ENCODE measurements around the gene RNU6-8. TPM values are rescaled to one million over a fixed set of nuclear protein-coding genes. Genes with fewer than 3 reads are reported as not detected.

RNU6-8 gene
- total RNA-seq, 2 experiments from 2014 or later = not detected

- Mint-ChIP-seq H3K27ac (peak overlapping the region; percentile 99), H3K4me3 (peak overlapping the region; percentile 90), H3K4me1 (peaks cover 34% of the 10 kb centered on the region), H3K36me3 (peaks cover 1% of the 10 kb centered on the region), H3K9me3 (no peaks in the 10 kb centered on the region), H3K27me3 (peaks cover 6% of the 10 kb centered on the region)
- POLR2A ChIA-PET = interaction anchor here (1.4 kb wide), 1 partner anchor 125 kb away, joined by 3 read pairs; no protein-coding TSS in a partner anchor
- DNase-seq (peak; percentile 79), ATAC-seq (ENCODE audit: low read depth) (peak; percentile 55)
Measured at GRCh38 chr14:32201193-32201815, 1.8 kb downstream of the RNU6-8 start.

GRCh38 chr14:32200368-32201192 lies 2.5 kb downstream of the RNU6-8 start:
- POLR2A ChIA-PET = no interaction called here
- ATAC-seq (ENCODE audit: low read depth) = no peak
- H3K27ac Mint-ChIP-seq = peak overlapping the region; percentile 99
- H3K36me3 Mint-ChIP-seq = peaks cover 1% of the 10 kb centered on the region
- H3K4me3 Mint-ChIP-seq = peak overlapping the region; percentile 90
- H3K27me3 Mint-ChIP-seq = peaks cover 10% of the 10 kb centered on the region
- no peaks in the 10 kb centered on the region for H3K9me3 Mint-ChIP-seq
- no peak for DNase-seq
- peaks cover 28% of the 10 kb centered on the region for H3K4me1 Mint-ChIP-seq

GRCh38 chr14:32197919-32198318 lies 5.2 kb downstream of the RNU6-8 start:
- Mint-ChIP-seq H3K4me1 (peaks cover 14% of the 10 kb centered on the region), H3K36me3 (no peaks in the 10 kb centered on the region), H3K27ac (no peak overlapping the region), H3K9me3 (no peaks in the 10 kb centered on the region), H3K4me3 (no peak overlapping the region), H3K27me3 (peaks cover 13% of the 10 kb centered on the region)
- ATAC-seq (ENCODE audit: low read depth) (no peak), DNase-seq (no peak)
- POLR2A ChIA-PET = interaction anchor here (1.2 kb wide), 1 partner anchor 120 kb away, joined by 4 read pairs; no protein-coding TSS in a partner anchor

- ATAC-seq (ENCODE audit: low read depth) (no peak), DNase-seq (no peak)
- no peak overlapping the region for H3K4me3 Mint-ChIP-seq
- H3K27ac Mint-ChIP-seq = no peak overlapping the region
- no peaks in the 10 kb centered on the region for H3K36me3 Mint-ChIP-seq
- peaks cover 2% of the 10 kb centered on the region for H3K4me1 Mint-ChIP-seq
- no peaks in the 10 kb centered on the region for H3K9me3 Mint-ChIP-seq
- H3K27me3 Mint-ChIP-seq = peaks cover 17% of the 10 kb centered on the region
- POLR2A ChIA-PET = no interaction called here
Measured at GRCh38 chr14:32195636-32196035, 7.4 kb downstream of the RNU6-8 start.

GRCh38 chr14:32193532-32193931 lies 9.5 kb downstream of the RNU6-8 start:
- POLR2A ChIA-PET = no interaction called here
- H3K4me1 Mint-ChIP-seq = peaks cover 2% of the 10 kb centered on the region
- ATAC-seq (ENCODE audit: low read depth) = no peak
- peaks cover 17% of the 10 kb centered on the region for H3K27me3 Mint-ChIP-seq
- no peak overlapping the region for H3K27ac Mint-ChIP-seq
- H3K36me3 Mint-ChIP-seq = no peaks in the 10 kb centered on the region
- no peak overlapping the region for H3K4me3 Mint-ChIP-seq
- no peak for DNase-seq
- no peaks in the 10 kb centered on the region for H3K9me3 Mint-ChIP-seq

- no peak for ATAC-seq (ENCODE audit: low read depth)
- Mint-ChIP-seq H3K4me1 (peaks cover 2% of the 10 kb centered on the region), H3K4me3 (no peak overlapping the region), H3K9me3 (no peaks in the 10 kb centered on the region), H3K27me3 (peaks cover 17% of the 10 kb centered on the region), H3K27ac (no peak overlapping the region), H3K36me3 (no peaks in the 10 kb centered on the region)
- POLR2A ChIA-PET = no interaction called here
- DNase-seq = no peak
Measured at GRCh38 chr14:32192712-32193373, 10.2 kb downstream of the RNU6-8 start.

GRCh38 chr14:32190673-32191072 lies 12.4 kb downstream of the RNU6-8 start:
- POLR2A ChIA-PET = no interaction called here
- DNase-seq (no peak), ATAC-seq (ENCODE audit: low read depth) (no peak)
- Mint-ChIP-seq H3K27ac (no peak overlapping the region), H3K4me1 (peaks cover 6% of the 10 kb centered on the region), H3K27me3 (peaks cover 10% of the 10 kb centered on the region), H3K36me3 (no peaks in the 10 kb centered on the region), H3K9me3 (no peaks in the 10 kb centered on the region), H3K4me3 (no peak overlapping the region)

GRCh38 chr14:32189811-32190210 lies 13.3 kb downstream of the RNU6-8 start:
- peaks cover 6% of the 10 kb centered on the region for H3K4me1 Mint-ChIP-seq
- peak overlapping the region; percentile 31 for H3K4me3 Mint-ChIP-seq
- DNase-seq (no peak), ATAC-seq (ENCODE audit: low read depth) (no peak)
- H3K9me3 Mint-ChIP-seq = peaks cover 4% of the 10 kb centered on the region
- POLR2A ChIA-PET = no interaction called here
- peaks cover 4% of the 10 kb centered on the region for H3K27me3 Mint-ChIP-seq
- peaks cover 3% of the 10 kb centered on the region for H3K36me3 Mint-ChIP-seq
- H3K27ac Mint-ChIP-seq = no peak overlapping the region

GRCh38 chr14:32186248-32186647 lies 16.8 kb downstream of the RNU6-8 start:
- H3K36me3 Mint-ChIP-seq = peaks cover 5% of the 10 kb centered on the region
- H3K27me3 Mint-ChIP-seq = peaks cover 5% of the 10 kb centered on the region
- H3K27ac Mint-ChIP-seq = peak overlapping the region; percentile 6
- peaks cover 6% of the 10 kb centered on the region for H3K9me3 Mint-ChIP-seq
- POLR2A ChIA-PET = no interaction called here
- DNase-seq = no peak
- H3K4me3 Mint-ChIP-seq = no peak overlapping the region
- H3K4me1 Mint-ChIP-seq = peaks cover 8% of the 10 kb centered on the region
- no peak for ATAC-seq (ENCODE audit: low read depth)

GRCh38 chr14:32185097-32185496 lies 18.0 kb downstream of the RNU6-8 start:
- Mint-ChIP-seq H3K27me3 (peaks cover 10% of the 10 kb centered on the region), H3K9me3 (peaks cover 8% of the 10 kb centered on the region), H3K4me3 (no peak overlapping the region), H3K36me3 (peaks cover 5% of the 10 kb centered on the region), H3K27ac (no peak overlapping the region), H3K4me1 (peaks cover 8% of the 10 kb centered on the region)
- POLR2A ChIA-PET = no interaction called here
- DNase-seq (no peak), ATAC-seq (ENCODE audit: low read depth) (no peak)

GRCh38 chr14:32183151-32184058 lies 19.7 kb downstream of the RNU6-8 start:
- H3K4me1 Mint-ChIP-seq = peaks cover 6% of the 10 kb centered on the region
- POLR2A ChIA-PET = no interaction called here
- no peak overlapping the region for H3K27ac Mint-ChIP-seq
- ATAC-seq (ENCODE audit: low read depth) (no peak), DNase-seq (no peak)
- peaks cover 7% of the 10 kb centered on the region for H3K36me3 Mint-ChIP-seq
- H3K4me3 Mint-ChIP-seq = no peak overlapping the region
- peaks cover 12% of the 10 kb centered on the region for H3K27me3 Mint-ChIP-seq
- H3K9me3 Mint-ChIP-seq = peaks cover 8% of the 10 kb centered on the region

- POLR2A ChIA-PET = no interaction called here
- peaks cover 7% of the 10 kb centered on the region for H3K4me1 Mint-ChIP-seq
- DNase-seq = no peak
- H3K27me3 Mint-ChIP-seq = peaks cover 6% of the 10 kb centered on the region
- no peak for ATAC-seq (ENCODE audit: low read depth)
- no peak overlapping the region for H3K4me3 Mint-ChIP-seq
- H3K36me3 Mint-ChIP-seq = no peaks in the 10 kb centered on the region
- no peak overlapping the region for H3K27ac Mint-ChIP-seq
- peaks cover 1% of the 10 kb centered on the region for H3K9me3 Mint-ChIP-seq
Measured at GRCh38 chr14:32171469-32171868, 31.6 kb downstream of the RNU6-8 start.

- POLR2A ChIA-PET = no interaction called here
- no peak overlapping the region for H3K27ac Mint-ChIP-seq
- H3K4me1 Mint-ChIP-seq = peaks cover 7% of the 10 kb centered on the region
Measured at GRCh38 chr14:32169191-32169590, 33.9 kb downstream of the RNU6-8 start.

More at GRCh38 chr14:32169191-32169590, 33.9 kb downstream of the RNU6-8 start:
- Mint-ChIP-seq H3K27me3 (peaks cover 4% of the 10 kb centered on the region), H3K9me3 (peaks cover 1% of the 10 kb centered on the region), H3K4me3 (no peak overlapping the region), H3K36me3 (no peaks in the 10 kb centered on the region)
- ATAC-seq (ENCODE audit: low read depth) = no peak
- no peak for DNase-seq

Measured in activated naive CD8-positive, alpha-beta T cell treated with anti-CD3 and anti-CD28 coated beads, Interleukin-2, amount 10 ng/mL, durations not matched to agents 7 days and 5 days (primary cell).